IPS-18c (cell line): ENCODE measurements around the gene STARD9.
"Not testable (repeated sequence)": the region's sequence is repeated elsewhere in the genome, so short reads cannot be mapped to it uniquely, and the experiment has no call there.

Experiments used
- H3K4me3 ChIP-seq: 2 replicates; pipeline ENCODE4 v1.7.0; 2013; ENCODE audit warnings: low read depth, mild to moderate bottlenecking, low read length, moderate library complexity; ENCODE audit not compliant: insufficient read depth
- H3K9me3 ChIP-seq: one replicate; pipeline ENCODE4 v1.6.1; 2013; ENCODE audit warnings: mild to moderate bottlenecking, low read length, moderate library complexity; ENCODE audit not compliant: control insufficient read depth, insufficient read depth

Gene STARD9

DNA sequence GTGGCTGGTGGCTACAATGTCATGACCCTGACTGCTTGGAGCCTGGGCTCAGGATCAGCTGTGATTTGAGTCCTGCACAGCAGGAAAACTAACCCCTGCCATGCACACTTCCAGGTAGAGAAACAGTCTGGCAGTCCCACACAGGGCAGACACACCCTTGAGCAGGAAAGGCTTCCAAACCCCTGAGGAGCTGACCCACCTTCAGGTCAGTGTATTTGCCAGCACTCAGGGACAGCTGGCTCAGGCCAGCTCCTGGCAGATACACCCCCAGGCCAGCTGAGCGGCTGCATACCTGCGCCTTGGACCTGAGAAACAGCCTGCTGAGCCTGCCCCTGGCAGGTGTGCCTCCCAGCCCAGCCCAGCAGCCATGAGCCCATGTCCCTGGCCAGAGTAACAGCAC is 183.7 kb downstream of the STARD9 start:
- H3K4me3 ChIP-seq, result no peak overlapping the region
- peaks cover 2% of the 10 kb centered on the region for H3K9me3 ChIP-seq

DNA sequence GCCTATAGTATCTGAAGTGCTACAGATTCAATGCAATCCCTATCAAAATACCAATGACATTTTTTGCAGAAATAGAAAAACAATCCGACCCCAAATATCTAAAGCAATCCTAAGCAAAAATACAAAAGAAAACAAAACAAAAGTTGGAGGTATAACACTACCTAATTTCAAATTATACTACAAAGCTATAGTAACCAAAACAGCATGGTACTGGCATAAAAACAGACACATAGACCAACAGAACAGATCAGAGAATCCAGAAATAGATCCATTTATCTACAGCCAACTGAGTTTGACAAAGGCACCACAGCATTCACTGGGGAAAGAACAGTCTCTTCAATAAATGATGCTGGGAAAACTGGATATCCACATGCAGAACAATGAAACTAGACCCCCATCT is 185.4 kb downstream of the STARD9 start:
- H3K9me3 ChIP-seq, result peaks cover 2% of the 10 kb centered on the region

DNA sequence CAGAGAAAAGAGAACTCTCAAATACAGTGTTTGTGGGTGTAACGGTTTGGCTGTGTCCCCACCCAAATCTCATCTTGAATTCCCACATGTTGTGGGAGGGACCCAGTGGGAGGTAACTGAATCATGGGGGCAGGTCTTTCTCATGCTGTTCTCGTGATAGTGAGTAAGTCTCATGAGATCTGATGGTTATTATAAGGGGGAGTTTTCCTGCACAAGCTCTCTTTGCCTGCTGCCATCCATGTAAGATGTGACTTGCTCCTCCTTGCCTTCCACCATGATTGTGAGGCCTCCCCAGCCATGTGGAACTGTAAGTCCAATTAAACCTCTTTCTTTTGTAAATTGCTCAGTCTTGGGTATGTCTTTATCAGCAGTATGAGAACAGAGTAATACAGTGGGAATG is 186.4 kb downstream of the STARD9 start:
- not testable (repeated sequence) for H3K4me3 ChIP-seq, H3K9me3 ChIP-seq

More for the DNA sequence above, 185.4 kb downstream of the STARD9 start:
- H3K4me3 ChIP-seq, result no peak overlapping the region

DNA sequence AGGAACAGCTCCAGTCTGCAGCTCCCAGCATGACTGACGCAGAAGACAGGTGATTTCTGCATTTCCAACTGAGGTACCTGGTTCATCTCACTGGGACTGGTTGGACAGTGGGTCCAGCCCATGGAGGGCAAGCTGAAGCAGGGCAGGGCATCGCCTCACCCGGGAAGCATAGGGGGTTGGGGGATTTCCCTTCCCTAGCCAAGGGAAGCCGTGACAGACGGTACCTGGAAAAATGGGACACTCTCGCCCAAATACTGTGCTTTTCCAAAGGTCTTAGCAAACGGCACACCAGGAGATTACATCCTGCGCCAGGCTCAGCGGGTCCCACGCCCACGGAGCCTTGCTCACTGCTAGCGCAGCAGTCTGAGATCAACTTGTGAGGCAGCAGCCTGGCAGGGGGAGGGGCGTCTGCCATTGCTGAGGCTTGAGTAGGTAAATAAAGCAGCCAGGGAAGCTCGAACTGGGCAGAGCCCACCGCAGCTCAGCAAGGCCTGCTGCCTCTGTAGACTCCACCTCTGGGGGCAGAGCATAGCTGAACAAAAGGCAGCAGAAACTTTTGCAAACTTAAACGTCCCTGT is 188.8 kb downstream of the STARD9 start:
- H3K4me3 ChIP-seq, H3K9me3 ChIP-seq: not testable (repeated sequence)

DNA sequence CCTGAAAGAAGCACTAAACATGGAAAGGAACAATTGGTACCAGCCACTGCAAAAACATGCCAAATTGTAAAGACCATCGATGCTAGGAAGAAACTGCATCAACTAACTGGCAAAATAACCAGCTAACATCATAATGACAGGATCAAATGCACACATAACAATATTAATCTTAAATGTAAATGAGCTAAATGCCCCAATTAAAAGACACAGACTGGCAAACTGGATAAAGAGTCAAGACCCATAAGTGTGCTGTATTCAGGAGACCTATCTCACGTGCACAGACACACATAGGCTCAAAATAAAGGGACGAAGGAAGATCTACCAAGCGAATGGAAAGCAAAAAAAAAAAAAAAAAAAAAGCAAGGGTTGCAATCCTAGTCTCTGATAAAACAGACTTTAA is 190.7 kb downstream of the STARD9 start:
- H3K4me3 ChIP-seq, H3K9me3 ChIP-seq: not testable (repeated sequence)
